Measurements from ENCODE around the gene LDLRAP1. TPM values are rescaled to one million over a fixed set of nuclear protein-coding genes. Genes with fewer than 3 reads are reported as not detected.
A peak's percentile ranks its signal among the peaks of the same experiment; 100 is the strongest.

LDLRAP1 gene
- total RNA-seq, 2 experiments from 2014 or later, result 64.4 to 65.3 TPM

- H3K4me3 Mint-ChIP-seq, result no peak overlapping the region
- peaks cover 5% of the 10 kb centered on the region for H3K27me3 Mint-ChIP-seq
- H3K4me1 Mint-ChIP-seq, result peaks cover 20% of the 10 kb centered on the region
- no peak overlapping the region for H3K27ac Mint-ChIP-seq
- peaks cover 9% of the 10 kb centered on the region for H3K36me3 Mint-ChIP-seq (ENCODE audit: low read depth)
- no peaks in the 10 kb centered on the region for H3K9me3 Mint-ChIP-seq
- ChIA-PET CTCF (interaction anchor here (1.6 kb wide), 1 partner anchor 9 kb away, joined by 6 read pairs; no protein-coding TSS in a partner anchor), POLR2A (no interaction called here)
- no peak for DNase-seq
These were observed 2.6 kb upstream of the LDLRAP1 start for GRCh38 chr1:25540750-25541342.

GRCh38 chr1:25541425-25541824 lies 2.0 kb upstream of the LDLRAP1 start:
- H3K9me3 Mint-ChIP-seq, result no peaks in the 10 kb centered on the region
- peaks cover 22% of the 10 kb centered on the region for H3K4me1 Mint-ChIP-seq
- POLR2A ChIA-PET, result no interaction called here
- H3K4me3 Mint-ChIP-seq, result no peak overlapping the region
- no peaks in the 10 kb centered on the region for H3K27me3 Mint-ChIP-seq
- H3K27ac Mint-ChIP-seq, result no peak overlapping the region
- DNase-seq, result no peak
- H3K36me3 Mint-ChIP-seq (ENCODE audit: low read depth), result peaks cover 11% of the 10 kb centered on the region
- CTCF ChIA-PET, result interaction anchor here (1.6 kb wide), 1 partner anchor 8 kb away, joined by 6 read pairs; no protein-coding TSS in a partner anchor

DNA sequence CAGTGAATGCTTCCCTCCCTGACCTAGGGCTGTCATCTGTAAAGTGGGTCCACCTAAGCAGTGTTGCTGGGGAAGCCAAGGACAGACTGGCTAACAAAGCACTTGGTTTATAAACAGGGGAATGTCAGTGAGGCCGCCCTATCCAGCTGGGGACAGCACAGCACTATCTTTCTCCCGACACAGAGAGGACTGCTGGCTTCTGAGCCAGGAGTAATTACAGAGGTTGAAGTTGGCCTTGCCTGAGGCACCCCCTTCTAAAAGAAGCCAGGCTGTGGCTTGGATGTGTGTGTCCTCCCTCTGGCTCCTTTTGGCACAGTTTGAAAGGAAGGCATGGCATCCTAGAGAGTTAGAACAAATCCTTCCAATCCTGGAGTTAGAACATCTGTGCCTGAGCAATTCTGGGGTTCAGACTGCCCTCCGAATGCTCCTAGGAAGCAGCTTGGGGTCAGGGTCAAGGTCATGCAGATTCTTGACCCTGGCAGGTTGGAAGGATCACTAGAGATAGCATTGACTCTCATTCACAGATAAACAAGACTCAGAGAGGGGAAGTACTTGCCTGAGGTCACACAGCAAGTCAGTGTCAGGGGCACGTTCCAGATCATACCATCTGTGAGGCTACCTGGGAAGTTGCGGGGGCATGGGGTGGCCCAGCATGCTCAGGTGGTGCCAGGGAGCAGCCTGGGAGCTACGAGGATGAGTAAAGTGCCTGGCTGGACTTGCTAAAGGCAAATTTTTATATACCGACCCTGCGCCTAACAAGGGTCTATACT lies 1.3 kb upstream of the LDLRAP1 start:
- CTCF ChIA-PET, result interaction anchor here (0.5 to 1.4 kb wide), 4 partner anchors 31 to 765 kb away, joined by 3 read pairs; no protein-coding TSS in a partner anchor
- peak overlapping the region; percentile 58 for H3K4me3 Mint-ChIP-seq

GRCh38 chr1:25543005-25543424 lies 391 bp upstream of the LDLRAP1 start:
- peaks cover 33% of the 10 kb centered on the region for H3K4me1 Mint-ChIP-seq
- POLR2A ChIA-PET, result no interaction called here
- peak overlapping the region; percentile 58 for H3K4me3 Mint-ChIP-seq
- no peak for DNase-seq
- H3K27ac Mint-ChIP-seq, result no peak overlapping the region
- CTCF ChIA-PET, result interaction anchor here (0.5 to 1.4 kb wide), 3 partner anchors 30 to 764 kb away, joined by 3 read pairs; no protein-coding TSS in a partner anchor
- H3K9me3 Mint-ChIP-seq, result no peaks in the 10 kb centered on the region
- peaks cover 22% of the 10 kb centered on the region for H3K36me3 Mint-ChIP-seq (ENCODE audit: low read depth)
- no peaks in the 10 kb centered on the region for H3K27me3 Mint-ChIP-seq

More for the DNA sequence above, 1.3 kb upstream of the LDLRAP1 start:
- no peaks in the 10 kb centered on the region for H3K9me3 Mint-ChIP-seq
- no peak for DNase-seq
- no peaks in the 10 kb centered on the region for H3K27me3 Mint-ChIP-seq
- POLR2A ChIA-PET, result no interaction called here
- H3K36me3 Mint-ChIP-seq (ENCODE audit: low read depth), result peaks cover 16% of the 10 kb centered on the region
- H3K4me1 Mint-ChIP-seq, result peaks cover 27% of the 10 kb centered on the region
- H3K27ac Mint-ChIP-seq, result no peak overlapping the region

GRCh38 chr1:25544243-25544764 lies 898 bp downstream of the LDLRAP1 start:
- no peaks in the 10 kb centered on the region for H3K27me3 Mint-ChIP-seq
- peak overlapping the region; percentile 71 for H3K27ac Mint-ChIP-seq
- H3K36me3 Mint-ChIP-seq (ENCODE audit: low read depth), result peaks cover 23% of the 10 kb centered on the region
- ChIA-PET POLR2A (no interaction called here), CTCF (no interaction called here)
- H3K4me1 Mint-ChIP-seq, result peaks cover 44% of the 10 kb centered on the region
- no peak for DNase-seq
- peak overlapping the region; percentile 79 for H3K4me3 Mint-ChIP-seq
- H3K9me3 Mint-ChIP-seq, result no peaks in the 10 kb centered on the region

GRCh38 chr1:25544819-25545218 lies 1.4 kb downstream of the LDLRAP1 start:
- Mint-ChIP-seq H3K4me3 (peak overlapping the region; percentile 79), H3K27ac (peak overlapping the region; percentile 71), H3K36me3 (ENCODE audit: low read depth) (peaks cover 24% of the 10 kb centered on the region), H3K9me3 (no peaks in the 10 kb centered on the region), H3K27me3 (no peaks in the 10 kb centered on the region), H3K4me1 (peaks cover 50% of the 10 kb centered on the region)
- ChIA-PET POLR2A (no interaction called here), CTCF (no interaction called here)
- no peak for DNase-seq

- Mint-ChIP-seq H3K36me3 (ENCODE audit: low read depth) (peaks cover 31% of the 10 kb centered on the region), H3K4me1 (peaks cover 59% of the 10 kb centered on the region), H3K9me3 (no peaks in the 10 kb centered on the region), H3K27me3 (no peaks in the 10 kb centered on the region), H3K27ac (no peak overlapping the region), H3K4me3 (peak overlapping the region; percentile 79)
- ChIA-PET POLR2A (no interaction called here), CTCF (interaction anchor here (2.1 kb wide), 1 partner anchor 15 kb away, joined by 4 read pairs; no protein-coding TSS in a partner anchor)
- DNase-seq, result no peak
These were observed 2.4 kb downstream of the LDLRAP1 start for GRCh38 chr1:25545767-25546166.

GRCh38 chr1:25546193-25546592 lies 2.8 kb downstream of the LDLRAP1 start:
- H3K27ac Mint-ChIP-seq, result no peak overlapping the region
- peaks cover 34% of the 10 kb centered on the region for H3K36me3 Mint-ChIP-seq (ENCODE audit: low read depth)
- no peak overlapping the region for H3K4me3 Mint-ChIP-seq
- peaks cover 63% of the 10 kb centered on the region for H3K4me1 Mint-ChIP-seq
- CTCF ChIA-PET, result interaction anchor here (0.8 to 2.1 kb wide), 2 partner anchors 9 to 15 kb away, joined by 3 to 4 read pairs; no protein-coding TSS in a partner anchor
- no peak for DNase-seq
- POLR2A ChIA-PET, result no interaction called here
- H3K9me3 Mint-ChIP-seq, result no peaks in the 10 kb centered on the region
- H3K27me3 Mint-ChIP-seq, result no peaks in the 10 kb centered on the region

DNA sequence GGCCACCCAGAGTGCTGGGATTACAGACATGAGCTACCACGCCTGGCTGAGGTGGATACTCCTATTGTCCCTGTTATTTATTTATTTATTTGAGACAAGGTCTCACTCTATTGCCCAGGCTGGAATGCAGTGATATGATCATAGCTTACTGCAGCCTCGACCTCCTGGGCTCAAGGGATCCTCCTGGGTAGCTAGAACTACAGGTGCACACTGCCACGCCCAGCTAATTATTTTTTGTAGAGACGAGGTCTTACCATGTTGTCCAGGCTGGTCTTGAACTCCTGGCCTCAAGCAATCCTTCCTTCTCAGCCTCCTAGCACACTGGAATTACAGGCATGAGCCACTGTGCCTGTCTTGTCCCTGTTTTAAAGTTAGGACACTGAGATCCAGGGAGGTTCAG lies 5.2 kb downstream of the LDLRAP1 start:
- POLR2A ChIA-PET, result interaction anchor here (1.2 kb wide), 1 partner anchor 8 kb away, joined by 4 read pairs; no protein-coding TSS in a partner anchor
- H3K9me3 Mint-ChIP-seq, result no peaks in the 10 kb centered on the region
- H3K4me3 Mint-ChIP-seq, result peak overlapping the region; percentile 23
- H3K4me1 Mint-ChIP-seq, result peaks cover 81% of the 10 kb centered on the region
- peak overlapping the region; percentile 96 for H3K27ac Mint-ChIP-seq
- peaks cover 39% of the 10 kb centered on the region for H3K36me3 Mint-ChIP-seq (ENCODE audit: low read depth)
- no peak for DNase-seq
- CTCF ChIA-PET, result interaction anchor here (0.6 to 2.5 kb wide), 9 partner anchors 8 to 843 kb away, joined by 3 to 8 read pairs (median 4); no protein-coding TSS in a partner anchor
- H3K27me3 Mint-ChIP-seq, result no peaks in the 10 kb centered on the region

DNA sequence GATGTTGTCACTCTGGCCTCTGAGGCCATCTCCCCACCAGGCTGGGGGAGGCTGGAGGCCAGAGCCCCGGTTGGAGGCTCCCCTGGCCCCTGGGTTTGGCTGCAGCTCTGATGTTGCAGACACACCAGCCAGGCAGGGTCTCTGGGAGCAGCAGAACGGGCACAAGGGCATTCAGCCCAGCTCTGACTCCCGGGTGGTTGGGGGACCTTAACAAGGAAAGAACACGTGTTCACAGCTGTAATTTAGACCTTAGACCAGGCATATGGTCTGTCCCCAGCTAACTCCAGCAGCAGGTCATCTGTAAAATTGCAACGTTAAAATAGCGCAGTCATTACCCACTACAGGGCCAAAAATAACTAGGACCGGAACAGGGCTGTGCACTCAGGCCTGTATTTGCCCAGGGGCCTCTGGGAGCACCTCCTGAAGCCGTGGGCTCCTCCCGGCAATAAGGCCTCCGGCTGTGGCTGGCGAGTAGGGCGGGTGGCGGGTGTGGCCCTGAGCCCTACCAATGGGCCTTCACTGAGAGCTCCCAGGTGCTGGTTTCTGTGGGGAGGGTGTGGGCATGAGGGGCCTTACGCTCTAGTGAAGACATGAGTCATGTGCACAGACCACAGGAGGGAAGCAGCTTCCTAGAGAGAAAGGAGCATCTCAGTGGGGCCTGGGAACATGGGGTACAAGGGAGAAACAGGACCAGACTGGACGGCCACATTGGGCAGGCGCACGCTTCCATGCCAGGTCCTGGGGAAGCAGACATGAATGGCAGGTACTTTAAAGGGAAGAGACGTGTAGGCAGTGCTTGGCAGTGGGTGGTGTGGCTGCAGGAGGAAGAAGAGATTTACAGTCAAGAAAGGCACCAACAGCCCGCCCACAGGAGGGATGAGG lies 6.1 kb downstream of the LDLRAP1 start:
- Mint-ChIP-seq H3K36me3 (ENCODE audit: low read depth) (peaks cover 42% of the 10 kb centered on the region), H3K9me3 (no peaks in the 10 kb centered on the region), H3K27me3 (no peaks in the 10 kb centered on the region), H3K4me3 (peak overlapping the region; percentile 66), H3K27ac (peak overlapping the region; percentile 96), H3K4me1 (peaks cover 85% of the 10 kb centered on the region)
- ChIA-PET CTCF (interaction anchor here (0.6 to 2.5 kb wide), 8 partner anchors 9 to 197 kb away, joined by 3 to 10 read pairs (median 4); no protein-coding TSS in a partner anchor), POLR2A (no interaction called here)
- DNase-seq, result peak; percentile 79

- H3K27ac Mint-ChIP-seq, result peak overlapping the region; percentile 96
- CTCF ChIA-PET, result interaction anchor here (0.8 to 2.5 kb wide), 6 partner anchors 9 to 69 kb away, joined by 3 to 10 read pairs (median 5); no protein-coding TSS in a partner anchor
- peaks cover 82% of the 10 kb centered on the region for H3K4me1 Mint-ChIP-seq
- peak overlapping the region; percentile 66 for H3K4me3 Mint-ChIP-seq
- no peaks in the 10 kb centered on the region for H3K27me3 Mint-ChIP-seq
- no peak for DNase-seq
- H3K36me3 Mint-ChIP-seq (ENCODE audit: low read depth), result peaks cover 41% of the 10 kb centered on the region
- no peaks in the 10 kb centered on the region for H3K9me3 Mint-ChIP-seq
- POLR2A ChIA-PET, result no interaction called here
These were observed 6.7 kb downstream of the LDLRAP1 start for GRCh38 chr1:25550155-25550506.

DNA sequence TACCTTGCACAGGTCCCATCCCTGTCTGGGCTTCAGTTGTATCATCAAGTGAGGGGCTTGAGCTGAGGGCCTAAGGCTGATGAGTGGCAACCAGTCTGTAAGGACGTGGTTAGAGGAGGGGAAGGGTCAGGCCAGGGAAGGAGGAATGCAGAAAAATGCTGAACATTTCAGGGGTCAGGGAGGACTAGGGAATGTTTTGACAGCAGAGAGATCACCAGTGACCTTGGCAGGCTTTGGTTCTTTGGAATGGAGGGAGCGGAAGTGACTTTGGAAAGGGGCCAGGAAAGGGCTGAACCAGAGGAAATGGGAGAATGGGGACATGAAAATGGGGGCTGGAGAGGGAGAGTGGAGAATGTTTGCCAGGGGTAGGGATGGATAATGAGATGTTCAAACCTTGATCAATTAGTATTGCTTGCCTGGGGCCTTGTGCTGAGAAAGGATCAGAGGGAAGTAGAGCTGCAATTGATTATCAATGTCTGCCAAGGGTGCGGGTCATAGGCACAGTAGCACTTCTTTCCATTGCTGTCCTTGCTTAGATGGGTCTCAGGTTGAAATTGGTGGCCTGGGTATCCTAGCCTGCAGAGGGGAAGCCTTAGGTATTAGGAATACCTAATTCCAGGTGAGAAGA lies 7.4 kb downstream of the LDLRAP1 start:
- CTCF ChIA-PET, result interaction anchor here (0.8 to 2.5 kb wide), 6 partner anchors 10 to 68 kb away, joined by 3 to 10 read pairs (median 5); no protein-coding TSS in a partner anchor
- H3K9me3 Mint-ChIP-seq, result no peaks in the 10 kb centered on the region
- peak overlapping the region; percentile 96 for H3K27ac Mint-ChIP-seq

More for the DNA sequence above, 7.4 kb downstream of the LDLRAP1 start:
- peaks cover 45% of the 10 kb centered on the region for H3K36me3 Mint-ChIP-seq (ENCODE audit: low read depth)
- peaks cover 82% of the 10 kb centered on the region for H3K4me1 Mint-ChIP-seq
- no peak for DNase-seq
- H3K4me3 Mint-ChIP-seq, result no peak overlapping the region
- H3K27me3 Mint-ChIP-seq, result no peaks in the 10 kb centered on the region
- POLR2A ChIA-PET, result interaction anchor here (0.5 kb wide), 1 partner anchor 576 kb away, joined by 4 read pairs; no protein-coding TSS in a partner anchor
